OCI-LY1 (cell line): Measurements from ENCODE around the gene ARHGAP18.

ENCODE experiments used
- EZH2 ChIP-seq: fragments of 200-600 bp; sonication (generic), shearing (Covaris generic); IDR thresholded peaks from 2 replicates; pipeline ENCODE4 v1.8.0; 2017; ENCODE audit warnings: borderline replicate concordance, mixed run types, mild to moderate bottlenecking, antibody characterized with exemption, low read length, moderate library complexity, mixed read lengths
- TF ChIP-seq, protein P1 (sequence below): fragments of 200-600 bp; sonication (generic), shearing (Covaris generic); IDR thresholded peaks from 2 replicates; pipeline ENCODE4 v1.5.1; 2017; ENCODE audit warnings: mild to moderate bottlenecking, antibody characterized with exemption, low read length, moderate library complexity, mixed read lengths

DNA sequence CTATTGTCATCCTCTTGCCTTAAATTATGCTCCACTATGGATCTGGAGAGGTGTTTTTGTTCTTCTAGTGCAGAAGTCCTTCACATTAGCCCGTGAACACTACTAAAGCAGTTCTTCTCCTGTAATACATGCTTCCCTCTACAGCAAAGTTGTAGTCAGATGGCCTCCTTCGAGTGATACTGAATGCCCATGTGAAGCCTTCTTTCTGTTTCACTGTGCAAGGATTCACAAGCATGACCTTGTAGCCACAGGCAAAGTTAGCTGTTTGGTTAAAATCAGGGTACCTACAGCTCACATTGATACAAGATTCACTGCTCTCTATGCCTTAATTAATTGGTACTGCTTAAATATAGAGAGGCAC, 47.6 kb downstream of the ARHGAP18 start:
- TF ChIP-seq, protein P1, sequence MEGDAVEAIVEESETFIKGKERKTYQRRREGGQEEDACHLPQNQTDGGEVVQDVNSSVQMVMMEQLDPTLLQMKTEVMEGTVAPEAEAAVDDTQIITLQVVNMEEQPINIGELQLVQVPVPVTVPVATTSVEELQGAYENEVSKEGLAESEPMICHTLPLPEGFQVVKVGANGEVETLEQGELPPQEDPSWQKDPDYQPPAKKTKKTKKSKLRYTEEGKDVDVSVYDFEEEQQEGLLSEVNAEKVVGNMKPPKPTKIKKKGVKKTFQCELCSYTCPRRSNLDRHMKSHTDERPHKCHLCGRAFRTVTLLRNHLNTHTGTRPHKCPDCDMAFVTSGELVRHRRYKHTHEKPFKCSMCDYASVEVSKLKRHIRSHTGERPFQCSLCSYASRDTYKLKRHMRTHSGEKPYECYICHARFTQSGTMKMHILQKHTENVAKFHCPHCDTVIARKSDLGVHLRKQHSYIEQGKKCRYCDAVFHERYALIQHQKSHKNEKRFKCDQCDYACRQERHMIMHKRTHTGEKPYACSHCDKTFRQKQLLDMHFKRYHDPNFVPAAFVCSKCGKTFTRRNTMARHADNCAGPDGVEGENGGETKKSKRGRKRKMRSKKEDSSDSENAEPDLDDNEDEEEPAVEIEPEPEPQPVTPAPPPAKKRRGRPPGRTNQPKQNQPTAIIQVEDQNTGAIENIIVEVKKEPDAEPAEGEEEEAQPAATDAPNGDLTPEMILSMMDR = no peak
- TF ChIP-seq EZH2 = no peak
